Measurements from ENCODE around the gene KCTD17. TPM values are rescaled to one million over a fixed set of nuclear protein-coding genes. Genes with fewer than 3 reads are reported as not detected.

The KCTD17 gene
- total and polyA plus RNA-seq, 2 of the 13 experiments (the other 11 are each of a cell fraction or from before 2014, with no cell fraction given) = 5.3 to 11.7 TPM

GRCh38 chr22:37109242-37109917, 57.8 kb downstream of the KCTD17 start, which contains the start of gene TMPRSS6 (continued):
- TF ChIP-seq, protein P1, sequence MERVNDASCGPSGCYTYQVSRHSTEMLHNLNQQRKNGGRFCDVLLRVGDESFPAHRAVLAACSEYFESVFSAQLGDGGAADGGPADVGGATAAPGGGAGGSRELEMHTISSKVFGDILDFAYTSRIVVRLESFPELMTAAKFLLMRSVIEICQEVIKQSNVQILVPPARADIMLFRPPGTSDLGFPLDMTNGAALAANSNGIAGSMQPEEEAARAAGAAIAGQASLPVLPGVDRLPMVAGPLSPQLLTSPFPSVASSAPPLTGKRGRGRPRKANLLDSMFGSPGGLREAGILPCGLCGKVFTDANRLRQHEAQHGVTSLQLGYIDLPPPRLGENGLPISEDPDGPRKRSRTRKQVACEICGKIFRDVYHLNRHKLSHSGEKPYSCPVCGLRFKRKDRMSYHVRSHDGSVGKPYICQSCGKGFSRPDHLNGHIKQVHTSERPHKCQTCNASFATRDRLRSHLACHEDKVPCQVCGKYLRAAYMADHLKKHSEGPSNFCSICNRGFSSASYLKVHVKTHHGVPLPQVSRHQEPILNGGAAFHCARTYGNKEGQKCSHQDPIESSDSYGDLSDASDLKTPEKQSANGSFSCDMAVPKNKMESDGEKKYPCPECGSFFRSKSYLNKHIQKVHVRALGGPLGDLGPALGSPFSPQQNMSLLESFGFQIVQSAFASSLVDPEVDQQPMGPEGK (CRISPR knock-in tag; IDR thresholded peaks at IDR 0.05) = peak; percentile 73
- peak; percentile 55 for TF ChIP-seq RAD21 (CRISPR knock-in tag; IDR thresholded peaks at IDR 0.05)
- peak; percentile 55; the same call in 1 of the 2 replicates for TF ChIP-seq KMT2A (CRISPR knock-in tag; IDR thresholded peaks at IDR 0.05)
- TF ChIP-seq, protein P2, sequence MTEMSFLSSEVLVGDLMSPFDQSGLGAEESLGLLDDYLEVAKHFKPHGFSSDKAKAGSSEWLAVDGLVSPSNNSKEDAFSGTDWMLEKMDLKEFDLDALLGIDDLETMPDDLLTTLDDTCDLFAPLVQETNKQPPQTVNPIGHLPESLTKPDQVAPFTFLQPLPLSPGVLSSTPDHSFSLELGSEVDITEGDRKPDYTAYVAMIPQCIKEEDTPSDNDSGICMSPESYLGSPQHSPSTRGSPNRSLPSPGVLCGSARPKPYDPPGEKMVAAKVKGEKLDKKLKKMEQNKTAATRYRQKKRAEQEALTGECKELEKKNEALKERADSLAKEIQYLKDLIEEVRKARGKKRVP (CRISPR knock-in tag; IDR thresholded peaks at IDR 0.05) = no peak
- TF ChIP-seq SP4 (CRISPR knock-in tag; IDR thresholded peaks at IDR 0.05) = peak; percentile 64; the same call in 1 of the 2 replicates
- no peak for TF ChIP-seq ZFAT (CRISPR knock-in tag; conservative IDR thresholded peaks at IDR 0.05)
- TF ChIP-seq PHF20 (CRISPR knock-in tag; IDR thresholded peaks at IDR 0.05) = peak; percentile 52; the same call in 1 of the 2 replicates
- no peak for TF ChIP-seq NKX3-1 (CRISPR knock-in tag; IDR thresholded peaks at IDR 0.05)
- no peak for TF ChIP-seq ZNF567 (CRISPR knock-in tag; IDR thresholded peaks at IDR 0.05; ENCODE audit: borderline replicate concordance)
- 0 out of 2 replicates have a peak, but pooled peaks have one; percentile 37 for TF ChIP-seq ZNF331 (CRISPR knock-in tag; IDR thresholded peaks at IDR 0.05)
- TF ChIP-seq, protein P3, sequence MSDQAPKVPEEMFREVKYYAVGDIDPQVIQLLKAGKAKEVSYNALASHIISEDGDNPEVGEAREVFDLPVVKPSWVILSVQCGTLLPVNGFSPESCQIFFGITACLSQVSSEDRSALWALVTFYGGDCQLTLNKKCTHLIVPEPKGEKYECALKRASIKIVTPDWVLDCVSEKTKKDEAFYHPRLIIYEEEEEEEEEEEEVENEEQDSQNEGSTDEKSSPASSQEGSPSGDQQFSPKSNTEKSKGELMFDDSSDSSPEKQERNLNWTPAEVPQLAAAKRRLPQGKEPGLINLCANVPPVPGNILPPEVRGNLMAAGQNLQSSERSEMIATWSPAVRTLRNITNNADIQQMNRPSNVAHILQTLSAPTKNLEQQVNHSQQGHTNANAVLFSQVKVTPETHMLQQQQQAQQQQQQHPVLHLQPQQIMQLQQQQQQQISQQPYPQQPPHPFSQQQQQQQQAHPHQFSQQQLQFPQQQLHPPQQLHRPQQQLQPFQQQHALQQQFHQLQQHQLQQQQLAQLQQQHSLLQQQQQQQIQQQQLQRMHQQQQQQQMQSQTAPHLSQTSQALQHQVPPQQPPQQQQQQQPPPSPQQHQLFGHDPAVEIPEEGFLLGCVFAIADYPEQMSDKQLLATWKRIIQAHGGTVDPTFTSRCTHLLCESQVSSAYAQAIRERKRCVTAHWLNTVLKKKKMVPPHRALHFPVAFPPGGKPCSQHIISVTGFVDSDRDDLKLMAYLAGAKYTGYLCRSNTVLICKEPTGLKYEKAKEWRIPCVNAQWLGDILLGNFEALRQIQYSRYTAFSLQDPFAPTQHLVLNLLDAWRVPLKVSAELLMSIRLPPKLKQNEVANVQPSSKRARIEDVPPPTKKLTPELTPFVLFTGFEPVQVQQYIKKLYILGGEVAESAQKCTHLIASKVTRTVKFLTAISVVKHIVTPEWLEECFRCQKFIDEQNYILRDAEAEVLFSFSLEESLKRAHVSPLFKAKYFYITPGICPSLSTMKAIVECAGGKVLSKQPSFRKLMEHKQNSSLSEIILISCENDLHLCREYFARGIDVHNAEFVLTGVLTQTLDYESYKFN (CRISPR knock-in tag; conservative IDR thresholded peaks at IDR 0.05) = peak; percentile 94
- TF ChIP-seq NFE2L1 (CRISPR knock-in tag; IDR thresholded peaks at IDR 0.05; ENCODE audit: borderline replicate concordance) = no peak
- TF ChIP-seq KLF16 (CRISPR knock-in tag; IDR thresholded peaks at IDR 0.05) = 0 out of 4 replicates have a peak, but pooled peaks of 1 of the 2 experiments have one; percentile 21
- TF ChIP-seq SKI (IDR thresholded peaks at IDR 0.05; ENCODE audit: partially characterized antibody) = peak; percentile 85
- TF ChIP-seq, protein P4, sequence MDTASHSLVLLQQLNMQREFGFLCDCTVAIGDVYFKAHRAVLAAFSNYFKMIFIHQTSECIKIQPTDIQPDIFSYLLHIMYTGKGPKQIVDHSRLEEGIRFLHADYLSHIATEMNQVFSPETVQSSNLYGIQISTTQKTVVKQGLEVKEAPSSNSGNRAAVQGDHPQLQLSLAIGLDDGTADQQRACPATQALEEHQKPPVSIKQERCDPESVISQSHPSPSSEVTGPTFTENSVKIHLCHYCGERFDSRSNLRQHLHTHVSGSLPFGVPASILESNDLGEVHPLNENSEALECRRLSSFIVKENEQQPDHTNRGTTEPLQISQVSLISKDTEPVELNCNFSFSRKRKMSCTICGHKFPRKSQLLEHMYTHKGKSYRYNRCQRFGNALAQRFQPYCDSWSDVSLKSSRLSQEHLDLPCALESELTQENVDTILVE (CRISPR knock-in tag; IDR thresholded peaks at IDR 0.05) = no peak
- TF ChIP-seq ZSCAN31 (CRISPR knock-in tag; IDR thresholded peaks at IDR 0.05; ENCODE audit: low read depth) = peak; percentile 47; the same call in 1 of the 2 replicates
- peak; percentile 95; the same call in 1 of the 2 replicates for TF ChIP-seq MTA1 (CRISPR knock-in tag; IDR thresholded peaks at IDR 0.05; ENCODE audit: borderline replicate concordance)
- TF ChIP-seq, protein P5, sequence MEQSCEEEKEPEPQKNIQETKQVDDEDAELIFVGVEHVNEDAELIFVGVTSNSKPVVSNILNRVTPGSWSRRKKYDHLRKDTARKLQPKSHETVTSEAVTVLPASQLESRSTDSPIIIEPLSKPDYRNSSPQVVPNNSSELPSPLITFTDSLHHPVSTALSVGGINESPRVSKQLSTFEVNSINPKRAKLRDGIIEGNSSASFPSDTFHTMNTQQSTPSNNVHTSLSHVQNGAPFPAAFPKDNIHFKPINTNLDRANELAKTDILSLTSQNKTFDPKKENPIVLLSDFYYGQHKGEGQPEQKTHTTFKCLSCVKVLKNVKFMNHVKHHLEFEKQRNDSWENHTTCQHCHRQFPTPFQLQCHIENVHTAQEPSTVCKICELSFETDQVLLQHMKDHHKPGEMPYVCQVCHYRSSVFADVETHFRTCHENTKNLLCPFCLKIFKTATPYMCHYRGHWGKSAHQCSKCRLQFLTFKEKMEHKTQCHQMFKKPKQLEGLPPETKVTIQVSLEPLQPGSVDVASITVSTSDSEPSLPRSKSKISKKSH (CRISPR knock-in tag; IDR thresholded peaks at IDR 0.05; ENCODE audit: borderline replicate concordance) = peak; percentile 36; the same call in 1 of the 2 replicates
- TF ChIP-seq MAFF (IDR thresholded peaks at IDR 0.05; ENCODE audit: low read depth, low read length) = no peak
